Measurements from ENCODE around the gene FREM2. TPM values are rescaled to one million over a fixed set of nuclear protein-coding genes. Genes with fewer than 3 reads are reported as not detected.

Gene FREM2
- total RNA-seq, 1 donor: not detected

GRCh38 chr13:38868399-38868798 is 181.5 kb downstream of the FREM2 start:
- no peaks in the 10 kb centered on the region for H3K27me3 ChIP-seq (ENCODE audit: insufficient read depth, low read length)
- H3K9me3 ChIP-seq (ENCODE audit: low read depth, low read length): no peaks in the 10 kb centered on the region
- no peaks in the 10 kb centered on the region for H3K4me1 ChIP-seq (ENCODE audit: insufficient read depth, low read length)
- no peak overlapping the region for H3K4me3 ChIP-seq (ENCODE audit: low read length)

- no peaks in the 10 kb centered on the region for H3K27me3 ChIP-seq (ENCODE audit: insufficient read depth, low read length)
- H3K9me3 ChIP-seq (ENCODE audit: low read depth, low read length): no peaks in the 10 kb centered on the region
- no peaks in the 10 kb centered on the region for H3K4me1 ChIP-seq (ENCODE audit: insufficient read depth, low read length)
- no peak overlapping the region for H3K4me3 ChIP-seq (ENCODE audit: low read length)
These were observed 182.0 kb downstream of the FREM2 start for GRCh38 chr13:38868870-38869269.

GRCh38 chr13:38871275-38871674 is 184.4 kb downstream of the FREM2 start:
- H3K4me1 ChIP-seq (ENCODE audit: insufficient read depth, low read length): no peaks in the 10 kb centered on the region
- no peaks in the 10 kb centered on the region for H3K9me3 ChIP-seq (ENCODE audit: low read depth, low read length)
- no peak overlapping the region for H3K4me3 ChIP-seq (ENCODE audit: low read length)
- no peaks in the 10 kb centered on the region for H3K27me3 ChIP-seq (ENCODE audit: insufficient read depth, low read length)

- H3K4me3 ChIP-seq (ENCODE audit: low read length): no peak overlapping the region
- H3K27me3 ChIP-seq (ENCODE audit: insufficient read depth, low read length): no peaks in the 10 kb centered on the region
- no peaks in the 10 kb centered on the region for H3K9me3 ChIP-seq (ENCODE audit: low read depth, low read length)
These were observed 185.8 kb downstream of the FREM2 start for GRCh38 chr13:38872693-38873092.

GRCh38 chr13:38875186-38875875 is 188.5 kb downstream of the FREM2 start:
- no peak overlapping the region for H3K4me3 ChIP-seq (ENCODE audit: low read length)
- H3K27me3 ChIP-seq (ENCODE audit: insufficient read depth, low read length): no peaks in the 10 kb centered on the region
- no peaks in the 10 kb centered on the region for H3K4me1 ChIP-seq (ENCODE audit: insufficient read depth, low read length)
- no peaks in the 10 kb centered on the region for H3K9me3 ChIP-seq (ENCODE audit: low read depth, low read length)

More at GRCh38 chr13:38872693-38873092, 185.8 kb downstream of the FREM2 start:
- H3K4me1 ChIP-seq (ENCODE audit: insufficient read depth, low read length): no peaks in the 10 kb centered on the region

- Histone ChIP-seq H3K9me3 (ENCODE audit: low read depth, low read length) (no peaks in the 10 kb centered on the region), H3K27me3 (ENCODE audit: insufficient read depth, low read length) (no peaks in the 10 kb centered on the region), H3K4me1 (ENCODE audit: insufficient read depth, low read length) (no peaks in the 10 kb centered on the region), H3K4me3 (ENCODE audit: low read length) (no peak overlapping the region)
These were observed 192.4 kb downstream of the FREM2 start for GRCh38 chr13:38879278-38879677.

GRCh38 chr13:38879786-38880185 is 192.9 kb downstream of the FREM2 start:
- H3K4me3 ChIP-seq (ENCODE audit: low read length): no peak overlapping the region
- no peaks in the 10 kb centered on the region for H3K9me3 ChIP-seq (ENCODE audit: low read depth, low read length)
- no peaks in the 10 kb centered on the region for H3K4me1 ChIP-seq (ENCODE audit: insufficient read depth, low read length)
- H3K27me3 ChIP-seq (ENCODE audit: insufficient read depth, low read length): no peaks in the 10 kb centered on the region

GRCh38 chr13:38880397-38880796 is 193.5 kb downstream of the FREM2 start:
- H3K4me1 ChIP-seq (ENCODE audit: insufficient read depth, low read length): no peaks in the 10 kb centered on the region
- no peak overlapping the region for H3K4me3 ChIP-seq (ENCODE audit: low read length)
- no peaks in the 10 kb centered on the region for H3K27me3 ChIP-seq (ENCODE audit: insufficient read depth, low read length)
- no peaks in the 10 kb centered on the region for H3K9me3 ChIP-seq (ENCODE audit: low read depth, low read length)

- no peak overlapping the region for H3K4me3 ChIP-seq (ENCODE audit: low read length)
- no peaks in the 10 kb centered on the region for H3K9me3 ChIP-seq (ENCODE audit: low read depth, low read length)
- no peaks in the 10 kb centered on the region for H3K27me3 ChIP-seq (ENCODE audit: insufficient read depth, low read length)
- H3K4me1 ChIP-seq (ENCODE audit: insufficient read depth, low read length): no peaks in the 10 kb centered on the region
These were observed 196.9 kb downstream of the FREM2 start for GRCh38 chr13:38883783-38884182.

- no peak overlapping the region for H3K4me3 ChIP-seq (ENCODE audit: low read length)
- H3K27me3 ChIP-seq (ENCODE audit: insufficient read depth, low read length): no peaks in the 10 kb centered on the region
- no peaks in the 10 kb centered on the region for H3K4me1 ChIP-seq (ENCODE audit: insufficient read depth, low read length)
- H3K9me3 ChIP-seq (ENCODE audit: low read depth, low read length): no peaks in the 10 kb centered on the region
These were observed 201.4 kb downstream of the FREM2 start for GRCh38 chr13:38888309-38888708.

- H3K4me1 ChIP-seq (ENCODE audit: insufficient read depth, low read length): no peaks in the 10 kb centered on the region
- no peak overlapping the region for H3K4me3 ChIP-seq (ENCODE audit: low read length)
- no peaks in the 10 kb centered on the region for H3K9me3 ChIP-seq (ENCODE audit: low read depth, low read length)
- no peaks in the 10 kb centered on the region for H3K27me3 ChIP-seq (ENCODE audit: insufficient read depth, low read length)
These were observed 208.2 kb downstream of the FREM2 start for GRCh38 chr13:38895075-38895474.

GRCh38 chr13:38897521-38897920 is 210.6 kb downstream of the FREM2 start:
- H3K4me3 ChIP-seq (ENCODE audit: low read length): no peak overlapping the region
- H3K4me1 ChIP-seq (ENCODE audit: insufficient read depth, low read length): no peaks in the 10 kb centered on the region
- H3K27me3 ChIP-seq (ENCODE audit: insufficient read depth, low read length): no peaks in the 10 kb centered on the region
- H3K9me3 ChIP-seq (ENCODE audit: low read depth, low read length): no peaks in the 10 kb centered on the region

- no peaks in the 10 kb centered on the region for H3K27me3 ChIP-seq (ENCODE audit: insufficient read depth, low read length)
- no peaks in the 10 kb centered on the region for H3K9me3 ChIP-seq (ENCODE audit: low read depth, low read length)
- H3K4me3 ChIP-seq (ENCODE audit: low read length): no peak overlapping the region
These were observed 211.6 kb downstream of the FREM2 start for GRCh38 chr13:38898481-38898880.

GRCh38 chr13:38899571-38899970 is 212.7 kb downstream of the FREM2 start:
- Histone ChIP-seq H3K9me3 (ENCODE audit: low read depth, low read length) (no peaks in the 10 kb centered on the region), H3K27me3 (ENCODE audit: insufficient read depth, low read length) (no peaks in the 10 kb centered on the region), H3K4me1 (ENCODE audit: insufficient read depth, low read length) (no peaks in the 10 kb centered on the region), H3K4me3 (ENCODE audit: low read length) (no peak overlapping the region)

More at GRCh38 chr13:38898481-38898880, 211.6 kb downstream of the FREM2 start:
- no peaks in the 10 kb centered on the region for H3K4me1 ChIP-seq (ENCODE audit: insufficient read depth, low read length)

GRCh38 chr13:38900188-38900587 is 213.3 kb downstream of the FREM2 start:
- H3K4me3 ChIP-seq (ENCODE audit: low read length): no peak overlapping the region
- H3K4me1 ChIP-seq (ENCODE audit: insufficient read depth, low read length): no peaks in the 10 kb centered on the region
- no peaks in the 10 kb centered on the region for H3K27me3 ChIP-seq (ENCODE audit: insufficient read depth, low read length)
- H3K9me3 ChIP-seq (ENCODE audit: low read depth, low read length): no peaks in the 10 kb centered on the region

GRCh38 chr13:38902551-38902950 is 215.7 kb downstream of the FREM2 start:
- Histone ChIP-seq H3K4me3 (ENCODE audit: low read length) (no peak overlapping the region), H3K4me1 (ENCODE audit: insufficient read depth, low read length) (no peaks in the 10 kb centered on the region), H3K9me3 (ENCODE audit: low read depth, low read length) (no peaks in the 10 kb centered on the region), H3K27me3 (ENCODE audit: insufficient read depth, low read length) (no peaks in the 10 kb centered on the region)
